IMR-90 (cell line): ENCODE data around the gene PARVG. TPM values are rescaled to one million over a fixed set of nuclear protein-coding genes. Genes with fewer than 3 reads are reported as not detected.

Source experiments
- ATAC-seq: fragments of 200-7000 bp; cut with Tn5 transposase; 2 replicates; pipeline ENCODE4 v1.9.1; 2020; ENCODE audit warnings: low read depth, mild to moderate bottlenecking, moderate library complexity
- BruUV-seq: library from RNA; stranded (reverse); fragments of 400-500 nt; replicated peaks from 2 replicates; lab custom pipeline; 2021; lab: Mats Ljungman, UMichigan
- CTCF ChIA-PET: fragments of 300-600 bp; formaldehyde crosslinking; extraction: SDS; loops from one replicate; lab custom pipeline; 2021; ENCODE audit warnings: antibody characterized with exemption; lab: Yijun Ruan, JAX
- POLR2A ChIA-PET: fragments of 300-600 bp; sonication (Branson Sonifier 250); formaldehyde crosslinking; loops from one replicate; lab custom pipeline; 2022; ENCODE audit warnings: antibody characterized with exemption; ENCODE audit not compliant: unreplicated experiment; lab: Charles Lee
- DNase-seq: peaks from one replicate; pipeline ENCODE4 v3.0.0; 2013
- H2AFZ ChIP-seq: replicated peaks from 2 replicates; pipeline ENCODE3; 2013; ENCODE audit warnings: low read length, mild to moderate bottlenecking; ENCODE audit not compliant: poor library complexity
- H2AK5ac ChIP-seq: 2 replicates; pipeline ENCODE4 v1.6.1; 2013; ENCODE audit warnings: low read depth, low read length, inconsistent platforms
- H2AK9ac ChIP-seq: replicated peaks from 2 replicates; pipeline ENCODE3; 2013; ENCODE audit warnings: mild to moderate bottlenecking, low read depth, low read length, moderate library complexity; ENCODE audit not compliant: poor library complexity
- H2BK120ac ChIP-seq: 2 replicates; pipeline ENCODE4 v1.6.1; 2013; ENCODE audit warnings: low read depth, low read length, inconsistent platforms
- H2BK15ac ChIP-seq: 3 replicates; pipeline ENCODE4 v1.6.1; 2013; ENCODE audit warnings: low read depth, low read length, inconsistent platforms
- H2BK20ac ChIP-seq: 2 replicates; pipeline ENCODE4 v1.6.1; 2013; ENCODE audit warnings: low read depth, mild to moderate bottlenecking, inconsistent platforms, low read length, moderate library complexity
- H2BK5ac ChIP-seq: 2 replicates; pipeline ENCODE4 v1.6.1; 2013; ENCODE audit warnings: mild to moderate bottlenecking, low read depth, low read length, inconsistent platforms; ENCODE audit not compliant: poor library complexity, severe bottlenecking
- H3K14ac ChIP-seq: replicated peaks from 2 replicates; pipeline ENCODE4 v1.6.1; 2013; ENCODE audit warnings: low read depth, low read length, inconsistent platforms
- H3K18ac ChIP-seq: 2 replicates; pipeline ENCODE4 v1.6.1; 2013; ENCODE audit warnings: low read depth, low read length, control low read depth
- H3K23ac ChIP-seq: 2 replicates; pipeline ENCODE4 v1.6.1; 2013; ENCODE audit warnings: low read depth, low read length, inconsistent platforms
- H3K27ac ChIP-seq: 2 replicates; pipeline ENCODE4 v1.5.1; 2013; ENCODE audit warnings: mild to moderate bottlenecking, control low read depth, low read length; ENCODE audit not compliant: insufficient read depth
- H3K27me3 ChIP-seq: 2 replicates; pipeline ENCODE4 v1.6.1; 2013; ENCODE audit warnings: low read length; ENCODE audit not compliant: control insufficient read depth, insufficient read depth
- H3K36me3 ChIP-seq: 2 replicates; pipeline ENCODE4 v1.6.1; 2013; ENCODE audit warnings: low read length, mixed read lengths; ENCODE audit not compliant: control insufficient read depth, insufficient read depth
- H3K4ac ChIP-seq: 2 replicates; pipeline ENCODE4 v1.6.1; 2013; ENCODE audit warnings: low read depth, low read length, inconsistent platforms
- H3K4me1 ChIP-seq: 2 replicates; pipeline ENCODE4 v1.6.1; 2013; ENCODE audit warnings: low read length, mixed read lengths; ENCODE audit not compliant: control insufficient read depth, insufficient read depth
- H3K4me2 ChIP-seq: 2 replicates; pipeline ENCODE4 v1.6.1; 2013; ENCODE audit warnings: low read depth, mild to moderate bottlenecking, control low read depth, low read length, moderate library complexity
- H3K4me3 ChIP-seq: 2 replicates; pipeline ENCODE4 v1.5.1; 2013; ENCODE audit warnings: low read depth, mild to moderate bottlenecking, control low read depth, low read length, moderate library complexity; ENCODE audit not compliant: insufficient read depth
- H3K56ac ChIP-seq: 2 replicates; pipeline ENCODE4 v1.6.1; 2013; ENCODE audit warnings: low read length, inconsistent platforms; ENCODE audit not compliant: insufficient read depth; ENCODE audit errors: extremely low read depth
- H3K79me1 ChIP-seq, 2 experiments: 2 replicates each; pipeline ENCODE4 v1.6.1; 2013; ENCODE audit warnings: low read length in 2 of 2, inconsistent platforms in 1 of 2, low read depth in 1 of 2
- H3K9ac ChIP-seq: 2 replicates; pipeline ENCODE4 v1.6.1; 2013; ENCODE audit warnings: low read depth, low read length, control low read depth
- H3K9me1 ChIP-seq: 2 replicates; pipeline ENCODE4 v1.6.1; 2013; ENCODE audit warnings: low read length, inconsistent platforms; ENCODE audit not compliant: insufficient read depth
- H3K9me3 ChIP-seq: 2 replicates; pipeline ENCODE4 v1.6.1; 2013; ENCODE audit warnings: low read length; ENCODE audit not compliant: control insufficient read depth, insufficient read depth
- H4K20me1 ChIP-seq: 2 replicates; pipeline ENCODE4 v1.6.1; 2013; ENCODE audit warnings: low read length, inconsistent platforms; ENCODE audit not compliant: insufficient read depth
- H4K5ac ChIP-seq: 2 replicates; pipeline ENCODE4 v1.6.1; 2013; ENCODE audit warnings: mild to moderate bottlenecking, low read depth, low read length, control low read depth
- H4K8ac ChIP-seq, 2 experiments: 2 replicates each; pipeline ENCODE4 v1.6.1; 2013; ENCODE audit warnings: low read depth in 2 of 2, low read length in 2 of 2, control low read depth in 1 of 2, inconsistent platforms in 1 of 2
- H4K91ac ChIP-seq: 2 replicates; pipeline ENCODE4 v1.6.1; 2013; ENCODE audit warnings: low read depth, low read length, inconsistent platforms; ENCODE audit not compliant: insufficient read depth
- BHLHE40 ChIP-seq: fragments of 150-350 bp; IDR thresholded peaks from 2 replicates; pipeline ENCODE4 v1.6.1; 2016; ENCODE audit warnings: mild to moderate bottlenecking, low read depth, low read length
- CHD1 ChIP-seq: IDR thresholded peaks from 2 replicates; pipeline ENCODE4 v1.6.1; 2012; ENCODE audit warnings: low read depth, low read length, improper control_type of control experiment
- MAFK ChIP-seq: IDR thresholded peaks from 2 replicates; pipeline ENCODE4 v1.6.1; 2012; ENCODE audit warnings: low read depth, low read length, improper control_type of control experiment
- MAZ ChIP-seq: IDR thresholded peaks from 2 replicates; pipeline ENCODE4 v1.6.1; 2012; ENCODE audit warnings: low read depth, mild to moderate bottlenecking, low read length, improper control_type of control experiment, moderate library complexity, borderline replicate concordance
- MXI1 ChIP-seq: IDR thresholded peaks from 2 replicates; pipeline ENCODE4 v1.6.1; 2012; ENCODE audit warnings: low read depth, mild to moderate bottlenecking, low read length, moderate library complexity, borderline replicate concordance
- NFE2L2 ChIP-seq: fragments of 150-350 bp; IDR thresholded peaks from 2 replicates; pipeline ENCODE4 v1.6.1; 2016; ENCODE audit warnings: low read depth, mild to moderate bottlenecking, low read length
- POLR2A ChIP-seq: IDR thresholded peaks from 2 replicates; pipeline ENCODE4 v1.6.1; 2012; ENCODE audit warnings: mild to moderate bottlenecking, low read depth, low read length
- RAD21 ChIP-seq: IDR thresholded peaks from 2 replicates; pipeline ENCODE4 v1.6.1; 2012; ENCODE audit warnings: low read length, improper control_type of control experiment
- RCOR1 ChIP-seq: IDR thresholded peaks from 2 replicates; pipeline ENCODE4 v1.6.1; 2012; ENCODE audit warnings: mild to moderate bottlenecking, low read length, improper control_type of control experiment; ENCODE audit not compliant: insufficient replicate concordance
- SMC3 ChIP-seq: fragments of 150-350 bp; IDR thresholded peaks from 2 replicates; pipeline ENCODE4 v1.6.1; 2016; ENCODE audit warnings: low read depth, mild to moderate bottlenecking, antibody characterized with exemption, low read length, moderate library complexity
- USF2 ChIP-seq: fragments of 150-350 bp; IDR thresholded peaks from 2 replicates; pipeline ENCODE4 v1.6.1; 2017; ENCODE audit warnings: mild to moderate bottlenecking, antibody characterized with exemption, low read length, low read depth
- WGBS, 2 experiments: methylation state at CpG; one replicate each; pipeline versions ENCODE4 v1.1.5 to v1.1.7; 2013; ENCODE audit warnings: missing lambda C conversion rate in 2 of 2; ENCODE audit not compliant: insufficient read length in 1 of 2; ENCODE audit errors: extremely low coverage in 2 of 2; 5-methylcytosine and 5-hydroxymethylcytosine counted together
- dilution Hi-C: fragments of 300-500 bp; cut with HindIII; formaldehyde crosslinking; loops from one replicate; pipeline ENCODE4 v1.14.3; 2018; ENCODE audit warnings: low sequenced_read_pairs; ENCODE audit not compliant: unreplicated experiment
- in situ Hi-C: fragments of 300-500 bp; cut with MboI; formaldehyde crosslinking; loops from 3 replicates; pipeline ENCODE4 v1.14.3; 2019; ENCODE audit warnings: low sequenced_read_pairs, inconsistent platforms, mixed read lengths
- intact Hi-C: fragments of 100-400 bp; cut with micrococcal nuclease; formaldehyde crosslinking; loops from 2 replicates; pipeline ENCODE4 v1.10.0; 2022
- polyA plus RNA-seq, 3 experiments: library from polyadenylated mRNA; depleted of rRNA; stranded (reverse); fragments of >200 nt; gene quantifications; 2 replicates each; pipeline ENCODE4 v1.2.3, GENCODE V29; 2012; ENCODE audit warnings: low replicate concordance in 1 of 3
- total RNA-seq: library from RNA; depleted of rRNA; stranded (reverse); fragments of >200 nt; gene quantifications from 2 replicates; pipeline ENCODE4 v1.2.3, GENCODE V29; 2012
- TF ChIP-seq, protein P1 (sequence below): conservative IDR thresholded peaks from 2 replicates; pipeline ENCODE4 v1.5.1; 2012; ENCODE audit warnings: mild to moderate bottlenecking, low read depth, low read length, improper control_type of control experiment

Gene PARVG
- total and polyA plus RNA-seq, 2 of the 4 experiments (the other 2 are of a cell fraction) = not detected

- Histone ChIP-seq H2BK5ac (no peak overlapping the region), H3K14ac (no peak overlapping the region), H3K4me3 (no peak overlapping the region), H3K9ac (no peak overlapping the region), H4K8ac (no peak overlapping the region), H3K27ac (no peak overlapping the region), H3K36me3 (peaks cover 14% of the 10 kb centered on the region; the same call in 1 of the 2 replicates), H3K4ac (no peak overlapping the region), H4K20me1 (no peaks in the 10 kb centered on the region; the same call in 1 of the 2 replicates), H3K27me3 (no peaks in the 10 kb centered on the region), H3K9me1 (0 out of 2 replicates have a peak, but pooled peaks cover 6% of the 10 kb centered on the region), H2BK120ac (no peak overlapping the region), H3K18ac (no peak overlapping the region), H2BK20ac (no peak overlapping the region), H3K9me3 (peaks cover 11% of the 10 kb centered on the region), H2AK5ac (no peak overlapping the region), H2AK9ac (no peak overlapping the region), H3K4me1 (no peaks in the 10 kb centered on the region), H4K91ac (no peak overlapping the region), H3K56ac (no peak overlapping the region), H3K79me1 (no peaks in the 10 kb centered on the region), H4K5ac (no peak overlapping the region), H3K4me2 (no peak overlapping the region), H3K23ac (no peak overlapping the region), H2BK15ac (no peak overlapping the region), H2AFZ (no peak overlapping the region)
- ATAC-seq (no peak), DNase-seq (no peak)
- POLR2A ChIA-PET = no interaction called here
- in situ Hi-C loops (no loop called here), intact Hi-C loops (no loop called here), dilution Hi-C loops (no loop called here)
- CTCF ChIA-PET = no interaction called here
- TF ChIP-seq BHLHE40 (no peak), RCOR1 (no peak), MAFK (no peak), MAZ (no peak), MXI1 (no peak), CHD1 (no peak), NFE2L2 (no peak), USF2 (no peak), SMC3 (no peak), RAD21 (no peak), POLR2A (no peak)
- TF ChIP-seq, protein P1, sequence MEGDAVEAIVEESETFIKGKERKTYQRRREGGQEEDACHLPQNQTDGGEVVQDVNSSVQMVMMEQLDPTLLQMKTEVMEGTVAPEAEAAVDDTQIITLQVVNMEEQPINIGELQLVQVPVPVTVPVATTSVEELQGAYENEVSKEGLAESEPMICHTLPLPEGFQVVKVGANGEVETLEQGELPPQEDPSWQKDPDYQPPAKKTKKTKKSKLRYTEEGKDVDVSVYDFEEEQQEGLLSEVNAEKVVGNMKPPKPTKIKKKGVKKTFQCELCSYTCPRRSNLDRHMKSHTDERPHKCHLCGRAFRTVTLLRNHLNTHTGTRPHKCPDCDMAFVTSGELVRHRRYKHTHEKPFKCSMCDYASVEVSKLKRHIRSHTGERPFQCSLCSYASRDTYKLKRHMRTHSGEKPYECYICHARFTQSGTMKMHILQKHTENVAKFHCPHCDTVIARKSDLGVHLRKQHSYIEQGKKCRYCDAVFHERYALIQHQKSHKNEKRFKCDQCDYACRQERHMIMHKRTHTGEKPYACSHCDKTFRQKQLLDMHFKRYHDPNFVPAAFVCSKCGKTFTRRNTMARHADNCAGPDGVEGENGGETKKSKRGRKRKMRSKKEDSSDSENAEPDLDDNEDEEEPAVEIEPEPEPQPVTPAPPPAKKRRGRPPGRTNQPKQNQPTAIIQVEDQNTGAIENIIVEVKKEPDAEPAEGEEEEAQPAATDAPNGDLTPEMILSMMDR = no peak
- BruUV-seq = no TSS peak
- WGBS, 2 experiments = 80% methylated on average over 2 of the region's 12 CpGs; no CpG with 5 or more reads in 1 of the 2 experiments
These were observed 49.3 kb upstream of the PARVG start for GRCh38 chr22:44131412-44131811.
